Thyroid gland (tissue), 4 donors: ENCODE measurements around the gene PNMA8C.

Experiments
- POLR2A ChIP-seq, 2 donors: fragments of 450-650 bp; IDR thresholded peaks; one replicate each; pipeline ENCODE4 v1.6.1; 2017; ENCODE audit warnings: antibody characterized with exemption in 2 of 2, mild to moderate bottlenecking in 2 of 2, moderate library complexity in 1 of 2
- TF ChIP-seq, protein P1 (sequence below), 6 experiments: fragments of 200-600 bp in 3 of 6; fragments of 450-650 bp in 3 of 6; sonication (generic) in 3 of 6; IDR thresholded peaks; one replicate each; pipeline ENCODE4 v1.5.1; 2016 to 2019; ENCODE audit warnings: antibody characterized with exemption in 6 of 6, mild to moderate bottlenecking in 2 of 6, inconsistent platforms in 1 of 6, moderate library complexity in 1 of 6

DNA sequence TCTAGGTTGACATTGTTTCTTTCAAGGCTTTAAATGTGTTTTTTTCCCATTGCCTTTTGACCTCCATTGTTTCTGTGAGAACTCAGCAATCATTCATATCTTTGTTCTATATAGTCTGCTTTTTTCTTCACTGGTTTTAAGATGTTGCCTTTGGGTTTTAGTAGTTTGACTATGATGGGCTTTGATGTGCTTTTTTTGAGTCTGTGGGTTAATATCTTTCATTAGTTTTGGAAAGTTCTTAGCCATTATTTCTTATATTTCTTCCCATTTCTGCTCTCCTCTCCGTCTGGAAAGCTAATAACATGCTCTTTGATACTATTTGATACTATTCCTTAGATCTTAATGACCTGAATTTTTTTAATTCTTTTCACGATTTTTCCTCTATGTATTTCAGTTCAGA lies 48.0 kb downstream of the PNMA8C start:
- TF ChIP-seq, protein P1, sequence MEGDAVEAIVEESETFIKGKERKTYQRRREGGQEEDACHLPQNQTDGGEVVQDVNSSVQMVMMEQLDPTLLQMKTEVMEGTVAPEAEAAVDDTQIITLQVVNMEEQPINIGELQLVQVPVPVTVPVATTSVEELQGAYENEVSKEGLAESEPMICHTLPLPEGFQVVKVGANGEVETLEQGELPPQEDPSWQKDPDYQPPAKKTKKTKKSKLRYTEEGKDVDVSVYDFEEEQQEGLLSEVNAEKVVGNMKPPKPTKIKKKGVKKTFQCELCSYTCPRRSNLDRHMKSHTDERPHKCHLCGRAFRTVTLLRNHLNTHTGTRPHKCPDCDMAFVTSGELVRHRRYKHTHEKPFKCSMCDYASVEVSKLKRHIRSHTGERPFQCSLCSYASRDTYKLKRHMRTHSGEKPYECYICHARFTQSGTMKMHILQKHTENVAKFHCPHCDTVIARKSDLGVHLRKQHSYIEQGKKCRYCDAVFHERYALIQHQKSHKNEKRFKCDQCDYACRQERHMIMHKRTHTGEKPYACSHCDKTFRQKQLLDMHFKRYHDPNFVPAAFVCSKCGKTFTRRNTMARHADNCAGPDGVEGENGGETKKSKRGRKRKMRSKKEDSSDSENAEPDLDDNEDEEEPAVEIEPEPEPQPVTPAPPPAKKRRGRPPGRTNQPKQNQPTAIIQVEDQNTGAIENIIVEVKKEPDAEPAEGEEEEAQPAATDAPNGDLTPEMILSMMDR (IDR thresholded peaks at IDR 0.05) = no peak
- TF ChIP-seq POLR2A (IDR thresholded peaks at IDR 0.05) = no peak
